Ramos (cell line): Measurements from ENCODE around the gene KCTD4.
"Not testable (repeated sequence)": the region's sequence is repeated elsewhere in the genome, so short reads cannot be mapped to it uniquely, and the experiment has no call there.

ENCODE experiments used
- in situ Hi-C: fragments of 300-500 bp; cut with MboI; formaldehyde crosslinking; loops from one replicate; pipeline ENCODE4 v1.14.3; 2022; ENCODE audit warnings: low sequenced_read_pairs; ENCODE audit not compliant: unreplicated experiment

Gene KCTD4

GRCh38 chr13:45218689-45219088, 17.8 kb upstream of the KCTD4 start:
- in situ Hi-C loops, result no loop called here

DNA sequence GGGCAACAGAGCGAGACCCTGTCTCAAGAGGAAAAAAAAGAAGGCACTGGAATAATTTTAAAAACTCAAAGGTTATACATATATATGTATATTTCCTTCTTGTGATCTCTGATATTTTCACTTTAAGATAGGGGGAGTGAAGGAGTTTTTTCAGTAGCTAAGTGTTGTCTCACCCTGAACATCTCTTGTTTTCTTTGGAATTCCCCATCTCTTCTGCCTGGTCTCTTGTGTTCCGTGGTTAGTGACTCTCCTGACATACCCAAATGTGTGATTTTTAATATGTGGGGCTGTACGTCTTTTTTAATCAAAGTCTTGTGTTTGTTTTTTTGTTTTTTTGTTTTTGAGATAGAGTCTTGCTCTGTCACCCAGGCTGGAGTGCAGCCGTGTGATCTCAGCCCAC, 15.3 kb upstream of the KCTD4 start:
- in situ Hi-C loops, result no loop called here

DNA sequence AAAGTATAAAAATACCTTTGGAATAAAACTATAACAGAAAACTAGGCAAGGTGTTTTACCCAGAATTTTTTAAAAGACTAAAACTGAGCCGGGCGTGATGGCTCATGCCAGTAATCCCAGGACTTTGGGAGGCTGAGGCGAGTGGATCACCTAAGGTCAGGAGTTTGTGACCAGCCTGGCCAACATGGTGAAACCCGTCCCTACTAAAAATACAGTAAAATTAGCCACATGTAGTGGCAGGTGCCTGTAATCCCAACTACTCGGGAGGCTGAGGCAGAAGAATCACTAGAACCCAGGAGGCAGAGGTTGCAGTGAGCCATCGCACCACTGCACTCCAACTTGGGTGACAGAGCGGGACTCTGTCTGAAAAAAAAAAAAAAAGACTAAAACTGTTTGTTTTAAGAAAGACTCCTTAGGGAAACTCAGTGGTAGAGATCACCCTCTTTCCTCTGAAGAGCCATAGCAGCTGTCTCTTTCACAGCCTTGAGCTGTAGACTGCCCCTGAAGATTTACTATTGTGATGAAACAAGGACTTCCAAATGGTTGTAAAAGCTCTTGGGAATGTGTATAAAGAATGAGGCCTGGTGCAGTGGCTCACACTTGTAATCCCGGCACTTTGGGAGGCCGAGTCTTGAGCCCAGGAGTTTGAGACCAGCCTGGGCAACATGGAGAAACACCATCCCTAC, 14.7 kb upstream of the KCTD4 start:
- in situ Hi-C loops, result no loop called here

DNA sequence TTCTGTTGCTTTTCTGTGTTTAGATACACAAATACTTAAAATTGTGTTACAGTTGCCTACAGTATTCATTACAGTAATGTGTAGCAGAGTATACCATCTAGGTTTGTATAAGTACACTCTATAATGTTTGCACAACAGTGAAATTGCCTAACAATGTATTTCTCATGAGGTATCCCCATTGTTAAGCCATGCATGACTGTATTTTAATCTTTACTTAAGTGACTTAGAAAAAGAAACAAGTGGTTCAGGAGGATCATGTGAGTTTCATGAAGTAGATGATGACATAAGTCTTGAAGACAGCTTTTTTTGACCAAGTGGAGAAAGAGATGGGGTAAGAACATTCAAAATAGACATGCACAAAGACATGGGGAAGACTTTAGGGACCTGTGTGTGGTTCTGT, 8.4 kb upstream of the KCTD4 start:
- in situ Hi-C loops, result no loop called here

DNA sequence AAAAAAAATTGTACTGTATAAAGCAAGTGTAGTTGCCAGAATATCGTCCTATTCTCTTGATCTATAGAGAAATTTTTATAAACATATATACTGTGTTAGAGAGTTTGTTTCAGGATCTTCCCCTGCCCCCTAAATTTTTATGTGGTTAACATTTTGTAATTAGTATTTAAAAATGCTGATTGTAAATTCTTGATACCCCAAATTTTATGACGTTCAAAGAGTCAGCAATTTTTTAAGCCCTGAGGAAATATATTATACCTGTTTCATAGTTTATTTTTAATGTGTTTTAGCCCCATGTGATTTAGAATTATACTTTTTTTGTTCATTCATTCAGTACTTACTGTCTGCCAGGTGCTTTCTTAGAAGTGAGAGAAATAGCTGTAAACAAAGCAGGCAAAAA, 7.3 kb upstream of the KCTD4 start:
- in situ Hi-C loops, result no loop called here

DNA sequence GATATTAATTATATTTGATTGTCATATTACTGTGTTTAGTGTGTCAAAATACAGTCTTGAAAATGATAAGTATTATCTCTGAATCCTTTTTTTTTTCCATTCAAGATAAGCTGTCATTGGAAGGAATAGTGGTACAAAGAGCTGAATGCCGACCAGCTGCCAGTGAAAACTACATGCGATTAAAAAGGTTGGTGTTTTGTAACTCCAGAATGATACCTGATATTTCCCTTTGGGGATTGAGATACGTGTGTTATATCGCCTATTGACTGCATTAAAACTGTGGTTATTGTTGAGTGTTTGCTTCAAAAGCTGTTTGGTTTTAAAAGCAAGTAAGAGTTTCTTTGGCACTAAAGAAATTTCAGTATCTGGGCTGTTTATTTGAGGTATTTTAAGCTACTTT, 6.5 kb upstream of the KCTD4 start:
- in situ Hi-C loops, result no loop called here

GRCh38 chr13:45206340-45206739, 5.5 kb upstream of the KCTD4 start:
- in situ Hi-C loops, result no loop called here

- in situ Hi-C loops, result no loop called here
These were observed 4.3 kb upstream of the KCTD4 start for GRCh38 chr13:45205124-45205523.

- in situ Hi-C loops, result no loop called here
These were observed 1.1 kb downstream of the KCTD4 start for GRCh38 chr13:45199711-45200110.

- in situ Hi-C loops, result no loop called here
These were observed 1.9 kb downstream of the KCTD4 start for GRCh38 chr13:45198924-45199323.

DNA sequence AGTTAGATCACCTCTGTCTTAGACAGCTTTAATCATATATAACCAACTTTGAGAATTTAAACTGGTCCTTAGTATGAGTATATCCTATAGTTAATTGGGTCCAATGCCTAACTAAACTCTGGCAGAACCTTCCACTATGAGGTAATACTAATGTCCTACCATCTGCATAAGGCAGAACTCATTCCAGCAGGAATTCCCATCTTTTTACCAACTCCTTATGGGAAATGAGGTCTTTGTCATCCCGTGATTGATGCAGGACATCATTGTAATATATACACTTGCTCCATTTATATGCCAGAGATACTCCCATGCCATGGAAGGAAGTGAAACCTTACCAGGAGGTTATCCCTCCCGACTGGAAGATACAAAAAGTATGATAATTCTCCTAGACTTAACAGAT, 2.8 kb downstream of the KCTD4 start:
- in situ Hi-C loops, result no loop called here

DNA sequence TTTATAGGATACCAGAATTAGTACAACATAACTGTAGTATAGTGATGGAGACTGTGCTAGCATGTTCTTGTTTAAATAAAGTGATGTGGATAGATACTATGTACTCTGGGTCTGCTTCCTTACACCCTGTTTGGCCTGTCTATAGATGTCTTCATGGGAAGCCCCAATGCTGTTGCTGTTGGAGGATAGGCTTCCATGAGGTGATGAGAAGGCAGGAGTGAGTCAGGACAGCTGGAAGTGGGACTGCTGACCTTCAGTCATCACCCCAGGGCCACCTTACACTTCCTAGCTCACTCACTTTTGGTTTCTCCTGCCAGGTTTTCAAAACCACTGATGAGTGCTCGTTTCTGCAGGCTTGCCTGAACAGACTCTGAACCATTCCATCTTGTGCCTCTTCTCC, 4.2 kb downstream of the KCTD4 start:
- in situ Hi-C loops, result no loop called here

GRCh38 chr13:45196096-45196495, 4.7 kb downstream of the KCTD4 start:
- in situ Hi-C loops, result no loop called here

DNA sequence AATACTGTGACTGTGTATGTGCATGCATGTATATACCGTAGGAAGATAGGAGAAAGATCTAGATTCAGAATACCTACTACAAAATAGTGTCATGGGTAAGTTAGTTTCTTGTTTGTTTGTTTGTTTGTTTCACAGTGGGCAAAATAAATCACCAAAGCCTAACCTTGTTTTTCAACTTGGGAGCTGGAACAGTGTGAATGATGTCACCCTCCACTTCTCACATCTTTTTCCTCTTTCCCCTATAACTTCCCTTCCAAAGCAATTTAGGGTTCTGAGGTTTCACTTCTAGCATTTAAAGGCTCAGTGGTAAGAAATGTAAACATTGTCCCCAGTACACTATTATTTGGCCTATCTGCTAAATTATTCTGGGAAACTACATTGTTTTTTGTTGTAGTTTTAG, 5.4 kb downstream of the KCTD4 start:
- in situ Hi-C loops, result no loop called here

DNA sequence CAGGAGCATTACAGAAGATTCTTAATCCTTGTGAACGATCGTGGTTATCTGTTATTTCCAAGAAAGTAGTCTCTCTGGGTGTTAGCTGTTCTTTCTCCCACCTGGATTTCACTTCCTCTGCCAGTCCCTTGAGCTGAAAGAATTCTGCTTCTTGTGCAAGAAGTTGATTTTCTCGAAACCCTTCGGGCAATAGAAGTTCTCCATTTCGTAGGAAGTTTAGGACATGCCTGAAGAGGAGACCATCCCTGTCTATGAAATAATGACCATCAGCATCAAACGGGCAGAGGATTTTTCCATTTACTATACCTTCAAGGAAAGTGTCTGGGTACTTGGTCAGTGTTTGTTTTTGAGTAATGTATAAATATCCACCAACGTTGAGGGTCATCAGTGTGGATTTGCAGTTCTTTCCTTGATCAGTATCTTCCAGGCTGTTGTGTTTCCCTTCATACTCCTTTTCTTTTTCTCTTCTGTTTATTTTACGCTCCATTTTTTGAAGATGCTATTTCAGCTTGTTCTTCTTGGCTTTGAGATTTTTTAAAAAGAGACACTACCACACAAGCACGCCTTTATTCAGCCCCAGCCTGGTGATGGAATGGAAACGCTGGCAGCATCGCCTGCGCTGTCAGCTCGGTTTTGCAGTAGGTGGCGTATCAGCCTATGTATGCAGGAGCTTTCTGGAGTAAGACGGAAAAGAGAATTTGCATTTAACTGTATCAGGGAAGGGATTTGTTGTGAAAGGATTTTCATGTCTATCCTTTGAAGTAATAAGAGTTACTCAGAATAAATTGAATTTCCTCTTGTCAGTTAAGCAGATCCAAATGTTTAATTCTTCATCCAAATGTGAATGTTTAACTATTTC, 6.5 kb downstream of the KCTD4 start:
- in situ Hi-C loops, result no loop called here

DNA sequence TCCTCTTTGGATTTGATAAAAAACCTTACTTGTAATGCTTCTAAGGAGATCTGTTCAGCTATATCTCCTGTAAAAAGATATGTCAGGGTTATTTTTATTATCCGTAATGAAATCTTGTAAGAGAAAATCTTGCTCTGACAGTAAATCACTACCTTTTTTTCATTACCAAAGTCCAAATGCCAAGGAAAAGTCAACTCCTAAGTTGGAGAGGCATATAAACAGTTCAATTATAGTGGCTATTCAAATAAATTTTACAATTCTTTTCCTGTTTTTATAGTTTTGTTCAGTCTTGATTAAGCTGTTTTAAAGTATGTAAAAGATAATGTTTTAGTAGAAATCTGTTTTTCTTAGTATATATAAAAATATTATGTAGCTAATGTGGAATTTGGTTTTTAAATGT, 9.0 kb downstream of the KCTD4 start:
- in situ Hi-C loops, result no loop called here

GRCh38 chr13:45189511-45189910, 11.3 kb downstream of the KCTD4 start:
- in situ Hi-C loops, result not testable (repeated sequence)

DNA sequence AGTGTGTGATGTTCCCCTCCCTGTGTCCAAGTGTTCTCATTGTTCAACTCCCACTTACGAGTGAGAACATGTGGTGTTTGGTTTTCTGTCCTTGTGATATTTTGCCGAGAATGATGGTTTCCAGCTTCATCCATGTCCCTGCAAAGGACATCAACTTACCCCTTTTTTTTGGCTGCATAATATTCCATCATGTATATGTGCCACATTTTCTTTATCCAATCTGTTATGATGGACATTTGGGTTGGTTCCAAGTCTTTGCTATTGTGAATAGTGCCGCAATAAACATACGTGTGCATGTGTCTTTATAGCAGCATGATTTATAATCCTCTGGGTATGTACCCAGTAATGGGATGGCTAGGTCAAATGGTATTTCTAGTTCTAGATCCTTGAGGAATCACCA, 11.8 kb downstream of the KCTD4 start:
- in situ Hi-C loops, result not testable (repeated sequence)

DNA sequence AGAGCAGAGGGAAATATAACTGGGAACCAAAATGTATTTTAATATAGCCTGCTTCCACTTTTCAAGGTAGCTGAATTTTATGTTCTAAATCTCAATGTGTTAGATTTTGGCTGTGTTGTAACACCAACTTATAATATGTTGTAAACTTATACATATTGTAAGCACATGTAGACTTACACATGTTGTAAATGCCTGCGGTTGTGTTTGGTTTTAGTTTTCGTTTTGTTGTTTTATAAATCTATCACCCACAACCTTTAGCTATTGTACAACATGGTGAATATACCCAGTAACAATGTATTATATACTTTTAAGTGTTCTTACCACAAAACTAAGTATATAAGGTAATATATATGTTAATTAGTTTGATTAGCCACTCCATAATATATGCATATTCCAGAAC, 15.6 kb downstream of the KCTD4 start:
- in situ Hi-C loops, result no loop called here

GRCh38 chr13:45184693-45185092, 16.2 kb downstream of the KCTD4 start:
- in situ Hi-C loops, result no loop called here

DNA sequence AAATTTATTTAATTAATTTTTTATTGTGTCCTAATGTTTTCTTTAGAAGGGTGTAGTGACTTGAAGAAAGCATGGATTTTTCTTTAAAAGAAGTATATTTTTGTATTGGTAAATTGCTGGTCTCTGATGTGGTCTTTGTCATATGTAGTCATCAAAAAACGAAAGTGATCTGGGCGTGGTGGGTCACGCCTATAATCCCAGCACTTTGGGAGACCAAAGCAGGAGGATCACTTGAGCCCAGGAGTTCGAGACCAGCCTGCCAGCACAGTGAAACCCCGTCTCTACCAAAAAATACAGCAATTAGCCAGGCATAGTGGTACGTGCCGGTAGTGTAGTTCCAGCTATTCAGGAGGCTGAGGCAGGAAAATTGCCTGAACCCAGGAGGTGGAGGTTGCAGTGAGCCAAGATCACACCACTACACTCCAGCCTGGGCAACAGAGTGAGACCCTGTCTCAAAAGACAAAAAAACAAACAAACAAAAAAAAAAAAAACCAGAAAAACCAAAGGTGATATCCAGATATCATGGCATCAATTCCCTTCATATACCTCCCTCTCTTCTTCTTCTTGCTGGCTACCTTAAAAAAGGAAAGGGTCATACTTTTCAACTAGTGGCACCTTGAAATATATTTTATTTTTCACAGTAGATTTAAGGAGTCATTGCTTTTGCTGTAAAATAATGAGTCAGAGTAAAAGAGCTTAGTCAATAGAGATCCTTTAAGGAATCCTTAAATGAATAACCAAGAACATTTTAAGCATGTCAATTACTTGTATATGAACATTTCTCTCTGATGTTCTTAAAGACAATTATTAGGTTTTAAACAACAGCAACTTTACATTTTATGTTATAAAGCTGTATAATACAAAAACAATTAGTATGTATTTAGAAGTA, 19.9 kb downstream of the KCTD4 start:
- in situ Hi-C loops, result no loop called here
